Kidney glomerular epithelial cell (primary cell): ENCODE data around the gene DUSP7.

Experiments used
- DNase-seq: peaks from one replicate; lab custom pipeline; 2025; lab: John Stamatoyannopoulos, UW

Gene DUSP7

DNA sequence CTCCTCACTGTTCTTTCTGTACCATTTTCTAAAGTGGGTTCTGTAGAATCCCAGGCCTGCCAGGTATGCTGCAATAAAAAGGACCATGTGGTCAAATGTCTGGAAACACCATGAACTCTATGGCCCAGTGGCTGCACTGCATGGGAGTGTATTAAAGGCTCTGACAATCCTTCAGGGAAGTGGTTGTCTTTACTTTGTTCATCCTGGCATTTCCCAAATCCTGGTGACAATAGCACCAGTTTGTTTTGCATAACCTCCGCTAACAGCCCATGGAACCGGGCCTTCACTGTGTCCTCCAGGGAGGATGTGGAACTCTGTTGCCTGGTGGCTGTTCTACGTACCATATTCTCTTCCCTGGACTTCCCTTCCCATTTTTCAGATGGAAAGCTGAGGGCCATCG, 11.2 kb upstream of the DUSP7 start:
- DNase-seq: no peak

DNA sequence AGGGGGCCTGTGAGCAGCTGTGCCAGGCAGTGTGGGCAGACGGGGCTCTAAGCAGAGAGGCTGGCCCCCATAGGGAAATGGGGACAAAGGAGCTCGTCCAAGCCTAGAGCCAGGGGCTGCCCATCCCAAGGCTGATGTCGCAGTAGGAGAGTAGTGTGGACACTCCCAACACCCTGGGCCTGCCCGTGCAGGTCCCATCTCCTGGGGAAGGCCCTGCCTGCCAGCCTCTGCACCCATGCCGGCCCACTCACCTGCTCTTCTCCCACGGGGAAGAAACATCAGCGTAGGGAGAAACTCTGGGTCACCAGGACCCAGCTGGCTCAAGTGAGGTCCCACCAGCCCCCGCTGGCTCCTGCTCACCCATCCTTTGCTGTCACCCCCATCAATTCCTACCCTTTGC, 10.7 kb upstream of the DUSP7 start:
- DNase-seq: no peak

DNA sequence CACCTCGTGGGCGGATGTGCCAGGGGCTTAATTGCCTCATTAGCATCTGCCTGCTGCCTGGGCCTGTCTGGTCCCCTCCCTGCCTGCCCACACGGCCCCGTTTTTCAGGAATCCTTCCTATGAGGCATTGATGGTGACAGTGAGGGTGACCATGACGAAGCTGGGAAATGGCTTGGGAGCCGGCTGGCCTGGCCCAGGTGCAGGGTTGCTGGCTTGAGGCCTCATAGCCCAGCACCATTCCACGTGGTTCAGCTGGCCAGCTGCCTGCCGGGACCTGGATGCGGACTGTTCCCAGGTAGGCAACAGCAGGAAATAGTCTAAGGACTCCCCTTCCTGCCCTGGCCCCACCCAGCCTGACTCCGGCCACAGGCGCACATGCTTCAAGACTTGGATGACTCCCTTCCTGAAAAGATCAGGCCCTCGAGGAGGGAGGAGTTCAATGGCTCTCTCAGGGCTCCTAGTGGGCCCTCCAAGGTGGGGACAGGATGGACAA, 8.9 kb upstream of the DUSP7 start:
- DNase-seq: no peak

DNA sequence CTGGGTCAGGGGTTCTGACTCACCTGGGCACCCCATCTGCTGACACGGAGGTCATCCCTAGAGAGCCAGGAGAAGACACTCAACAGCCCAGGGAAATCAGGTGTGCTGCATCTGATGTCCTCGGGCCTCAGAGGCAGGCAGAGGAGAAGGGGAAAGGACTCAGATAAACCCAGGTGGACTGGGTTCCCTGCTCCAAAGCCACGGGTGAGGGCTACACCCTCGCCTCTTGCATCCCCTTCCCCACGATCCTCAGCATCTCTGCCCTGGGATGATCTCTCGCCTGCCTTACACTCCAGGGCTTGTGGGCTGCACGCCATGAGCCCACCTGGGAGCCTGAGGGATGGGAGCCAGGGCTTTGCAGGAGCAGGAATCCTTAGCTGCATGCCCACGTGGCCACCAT, 8.2 kb upstream of the DUSP7 start:
- no peak for DNase-seq

DNA sequence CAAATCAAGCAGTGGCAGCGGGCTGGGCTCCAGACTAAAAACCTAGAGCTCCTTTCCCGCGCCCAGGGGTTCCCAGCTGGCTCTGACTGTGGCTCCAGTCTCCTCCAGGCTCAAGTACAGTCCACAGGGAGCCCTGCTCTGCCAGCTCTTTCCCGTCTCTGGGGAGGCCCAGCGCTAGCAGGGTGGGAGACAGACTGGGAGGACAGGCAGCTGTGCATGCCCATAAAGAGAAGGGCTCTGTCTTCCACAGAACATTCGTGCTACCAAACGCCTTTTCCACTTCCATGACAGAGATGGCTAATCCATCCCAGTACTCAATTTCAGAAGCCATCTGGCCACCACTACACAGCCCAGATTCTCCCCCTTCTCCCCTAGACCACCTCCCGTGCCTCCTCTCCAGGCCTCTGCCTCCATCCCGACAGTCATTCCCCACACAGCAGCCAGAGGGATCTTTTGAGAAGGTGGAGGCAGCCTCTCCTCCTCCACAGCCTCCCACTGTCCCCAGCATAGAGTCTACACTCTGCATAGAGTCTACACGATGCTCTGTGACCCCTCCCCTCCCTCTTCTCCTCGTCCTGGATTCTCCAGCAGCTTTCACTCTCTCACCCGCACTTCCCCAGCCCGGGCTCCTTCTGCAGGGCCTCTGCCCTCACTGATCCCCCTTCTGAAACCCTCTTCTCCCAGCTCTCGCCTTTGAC, 6.8 kb upstream of the DUSP7 start:
- DNase-seq: no peak

DNA sequence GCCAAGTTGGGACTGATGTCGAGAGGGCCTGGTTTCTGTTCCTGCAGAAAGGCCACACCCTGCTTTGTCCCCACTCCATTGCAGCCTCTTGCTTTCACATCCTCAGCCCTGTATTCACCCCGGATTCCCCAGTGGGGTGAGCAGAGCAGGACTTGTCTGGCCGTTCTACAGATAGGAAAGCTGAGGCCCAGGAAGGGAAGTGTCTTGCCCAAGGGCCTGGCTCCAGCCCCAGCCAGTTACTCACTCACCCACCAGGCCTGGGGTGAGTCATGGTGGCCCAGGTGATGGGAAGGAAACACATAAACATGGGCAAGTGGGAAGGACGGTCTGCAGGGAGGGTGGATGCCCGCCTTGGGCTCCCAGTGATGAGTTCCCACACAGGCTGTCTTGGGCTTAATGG, 6.1 kb upstream of the DUSP7 start:
- DNase-seq: peak; percentile 56

DNA sequence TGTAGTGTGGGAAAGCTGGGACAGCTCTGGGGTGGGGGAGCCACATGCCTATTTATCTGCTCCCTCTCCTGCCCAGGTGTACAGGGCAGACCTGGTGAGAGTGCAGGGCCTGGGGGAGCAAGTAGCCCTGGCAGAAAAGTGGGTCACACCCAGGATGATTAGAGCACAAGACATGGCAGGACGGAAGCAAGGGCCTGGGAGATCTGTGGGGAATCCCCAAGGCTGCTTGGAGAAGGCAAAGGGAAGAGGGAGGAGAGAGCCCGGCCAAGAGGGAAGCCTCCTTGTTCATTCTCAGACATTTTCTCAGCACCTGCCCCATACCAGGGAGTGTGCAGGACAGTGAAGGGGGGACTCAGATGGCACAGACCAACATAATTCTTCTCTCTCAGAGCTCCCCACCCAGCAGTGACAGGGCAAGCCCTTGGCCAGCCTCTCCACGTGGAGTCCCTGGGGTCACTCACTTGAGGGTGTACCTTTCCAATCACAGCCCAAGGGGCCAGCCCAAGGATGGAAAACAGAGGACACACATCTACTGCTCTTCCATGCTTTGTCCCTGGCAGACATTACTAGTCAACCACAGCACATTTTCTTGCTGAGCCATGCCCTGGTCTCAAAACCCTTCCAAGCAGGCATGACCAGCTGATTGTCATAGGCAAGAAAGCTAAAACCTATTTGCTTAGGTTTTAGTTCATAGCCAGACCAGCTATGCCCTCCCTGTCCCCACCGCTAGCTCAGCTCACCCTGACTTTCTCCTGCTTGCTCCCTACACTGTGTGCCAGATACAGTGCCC, 4.9 kb upstream of the DUSP7 start:
- DNase-seq: no peak

DNA sequence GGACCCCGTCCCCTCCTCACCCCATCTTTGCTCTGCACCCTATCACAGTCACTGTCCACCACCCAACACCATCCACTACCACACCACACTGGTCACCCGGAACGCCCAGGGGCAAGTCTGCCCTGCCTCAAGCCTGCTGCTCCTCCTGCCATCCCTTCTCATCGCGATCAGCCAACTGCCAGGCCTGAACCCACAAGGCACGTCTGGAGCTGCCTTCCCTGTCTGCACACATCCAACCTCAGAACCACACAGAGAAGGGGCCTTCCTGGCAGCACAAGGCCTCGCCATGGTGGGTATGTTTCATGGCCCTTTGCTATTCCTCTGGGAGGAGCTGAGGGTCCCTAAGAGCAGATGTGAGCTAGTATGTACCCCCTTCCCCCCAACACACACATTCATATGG, 3.4 kb upstream of the DUSP7 start:
- no peak for DNase-seq

DNA sequence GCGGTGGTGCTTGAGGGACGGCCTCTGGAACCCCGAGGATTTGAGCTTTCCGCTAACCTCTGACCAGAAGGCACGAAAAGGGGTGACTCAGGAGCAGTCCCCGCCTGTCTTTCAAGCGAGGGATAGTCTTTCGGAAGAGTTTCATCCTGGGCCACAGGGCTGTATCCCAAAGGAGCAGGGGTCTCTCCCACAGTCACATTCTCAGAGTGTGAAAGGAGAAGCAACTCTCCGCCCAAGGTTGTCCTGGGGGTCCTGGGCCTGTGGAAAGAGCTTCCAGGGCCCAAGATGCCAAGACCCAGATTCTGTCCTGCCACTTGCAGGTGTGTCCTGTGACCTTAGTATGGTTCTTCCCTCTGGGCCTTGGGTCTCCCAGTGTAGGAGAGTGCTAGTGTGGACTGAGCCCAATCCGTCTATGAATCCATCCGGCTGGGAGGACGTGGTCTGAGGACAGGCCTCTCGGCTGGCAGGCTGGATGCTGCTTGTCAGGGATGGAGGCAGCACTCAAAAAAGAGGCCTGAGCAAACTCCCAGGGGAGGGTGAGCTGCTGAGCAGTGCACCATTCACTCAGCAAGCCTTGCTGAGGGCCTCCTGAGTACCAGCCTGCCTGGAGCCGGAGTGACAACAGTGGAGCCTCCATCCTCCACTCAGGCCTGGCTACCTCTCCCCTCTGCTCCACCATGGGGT, 1.6 kb upstream of the DUSP7 start:
- DNase-seq: no peak

DNA sequence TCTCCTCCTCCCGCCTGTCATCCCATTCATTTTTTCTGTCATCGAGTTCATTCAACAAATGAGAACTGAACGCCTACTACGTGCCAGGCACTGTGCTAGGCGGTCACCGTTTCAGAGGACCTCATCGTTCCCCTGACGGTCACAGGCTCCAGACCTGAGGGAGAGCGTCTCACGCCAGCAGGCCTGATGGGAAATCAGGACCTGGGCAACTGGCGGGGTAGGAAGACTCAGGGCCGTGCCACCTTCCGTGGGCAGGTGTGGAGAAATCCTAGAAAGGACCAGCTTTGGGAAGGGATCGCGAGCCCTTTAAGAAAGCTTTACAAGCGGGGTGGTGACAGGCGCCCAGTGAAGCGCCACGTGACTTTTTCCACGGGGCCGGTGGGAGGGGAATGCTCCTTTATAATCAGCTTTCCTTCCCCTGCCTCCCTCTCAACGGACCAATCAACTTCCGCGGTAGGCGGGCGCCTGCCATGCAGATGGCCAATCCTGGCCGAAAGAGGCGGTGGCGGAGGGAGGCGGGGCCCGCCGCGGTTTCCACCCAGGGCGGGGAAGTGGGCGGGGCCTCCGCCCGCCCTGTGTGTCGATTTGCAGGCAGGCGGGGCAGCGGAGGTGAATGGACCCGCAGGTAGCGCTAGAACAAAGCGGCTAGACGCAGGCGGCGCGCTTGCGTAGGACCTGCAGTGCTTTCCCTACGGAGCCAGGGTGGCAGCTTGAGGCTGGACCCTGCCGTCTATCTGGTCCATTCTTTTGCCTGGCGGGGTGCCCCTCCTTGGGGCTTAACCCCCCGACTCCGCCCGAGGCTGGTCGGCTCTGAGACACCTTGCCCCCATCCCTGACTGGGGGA, 819 bp upstream of the DUSP7 start:
- peak; percentile 97 for DNase-seq

DNA sequence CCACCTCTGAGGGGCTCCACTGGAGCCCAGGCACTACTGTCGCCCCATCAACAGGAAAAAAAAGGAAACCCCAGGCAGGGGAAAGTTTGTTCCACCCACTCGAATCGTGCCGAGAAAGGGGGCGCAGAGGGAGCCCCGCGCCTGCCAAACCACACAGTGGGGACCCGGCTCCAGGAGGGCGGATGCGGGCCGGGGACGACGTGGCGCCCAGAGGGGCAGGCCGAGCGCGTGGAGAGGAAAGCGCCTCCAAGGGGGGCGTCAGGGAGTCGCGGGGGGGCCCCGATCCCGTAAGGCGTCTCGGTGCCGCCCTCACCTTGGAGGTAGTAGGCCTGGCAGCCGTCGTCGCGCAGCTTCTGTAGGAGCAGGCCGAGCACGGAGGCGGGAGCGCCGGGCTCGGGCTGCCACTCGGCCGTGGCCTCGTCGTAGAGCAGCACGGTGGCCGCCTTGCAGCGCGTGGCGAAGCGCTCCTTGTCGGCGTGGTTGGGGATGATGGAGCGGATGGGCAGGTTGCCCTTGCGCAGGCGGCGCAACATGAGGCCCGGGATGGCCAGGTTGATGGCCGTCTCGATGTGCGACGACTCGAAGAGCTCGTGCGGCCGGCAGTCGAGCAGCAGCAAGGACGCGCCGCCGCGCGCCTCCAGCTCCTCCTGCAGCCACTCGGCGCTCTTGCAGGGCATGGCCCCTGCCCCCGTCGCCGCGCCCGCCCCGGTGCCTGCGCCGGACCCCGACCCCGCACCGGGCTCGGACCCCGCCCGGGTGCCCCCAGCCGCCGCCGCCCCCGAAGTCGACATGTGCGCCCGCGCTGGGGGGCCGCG, 627 bp downstream of the DUSP7 start:
- no peak for DNase-seq

DNA sequence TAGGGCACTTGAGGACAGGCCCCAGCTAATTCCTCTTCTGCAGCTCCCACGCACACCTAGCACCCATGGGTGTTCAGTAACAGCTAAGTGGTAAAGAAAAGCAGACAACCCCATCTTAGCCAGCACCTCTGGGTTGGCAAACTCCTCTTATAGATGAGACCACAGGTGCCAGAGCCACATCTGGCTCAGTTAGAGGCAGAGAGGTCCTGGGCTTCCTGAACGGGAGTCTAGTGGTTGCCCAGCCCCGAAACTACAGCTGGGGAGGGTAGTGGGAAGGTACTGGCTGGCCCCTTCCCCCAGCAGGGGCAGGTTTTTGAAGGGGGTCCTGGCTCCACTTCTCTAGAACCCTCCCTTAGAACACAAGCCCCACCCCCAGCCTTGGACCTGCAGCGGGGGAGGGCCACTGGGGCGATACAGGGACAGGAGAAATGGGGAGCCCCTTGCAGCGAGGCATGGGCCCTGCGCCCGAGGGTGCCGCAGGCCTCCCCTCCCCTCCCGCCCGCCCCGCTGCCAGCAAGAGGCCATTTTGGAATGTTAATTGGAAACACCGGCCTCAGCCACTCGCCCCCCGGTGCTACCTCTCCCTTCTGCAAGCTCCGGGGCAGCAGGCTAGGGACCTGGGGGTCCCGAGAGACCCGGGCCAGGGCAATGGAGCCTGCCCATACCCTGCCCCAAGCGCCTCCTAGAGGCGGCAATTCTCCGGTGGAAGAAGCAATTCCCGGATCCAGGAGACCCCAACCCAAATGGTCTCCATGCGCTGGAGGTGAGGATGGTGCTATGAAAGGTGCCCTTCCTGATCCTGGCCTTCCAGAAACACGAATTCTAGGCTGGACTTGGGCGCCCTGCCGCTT, 1.5 kb downstream of the DUSP7 start:
- DNase-seq: no peak

DNA sequence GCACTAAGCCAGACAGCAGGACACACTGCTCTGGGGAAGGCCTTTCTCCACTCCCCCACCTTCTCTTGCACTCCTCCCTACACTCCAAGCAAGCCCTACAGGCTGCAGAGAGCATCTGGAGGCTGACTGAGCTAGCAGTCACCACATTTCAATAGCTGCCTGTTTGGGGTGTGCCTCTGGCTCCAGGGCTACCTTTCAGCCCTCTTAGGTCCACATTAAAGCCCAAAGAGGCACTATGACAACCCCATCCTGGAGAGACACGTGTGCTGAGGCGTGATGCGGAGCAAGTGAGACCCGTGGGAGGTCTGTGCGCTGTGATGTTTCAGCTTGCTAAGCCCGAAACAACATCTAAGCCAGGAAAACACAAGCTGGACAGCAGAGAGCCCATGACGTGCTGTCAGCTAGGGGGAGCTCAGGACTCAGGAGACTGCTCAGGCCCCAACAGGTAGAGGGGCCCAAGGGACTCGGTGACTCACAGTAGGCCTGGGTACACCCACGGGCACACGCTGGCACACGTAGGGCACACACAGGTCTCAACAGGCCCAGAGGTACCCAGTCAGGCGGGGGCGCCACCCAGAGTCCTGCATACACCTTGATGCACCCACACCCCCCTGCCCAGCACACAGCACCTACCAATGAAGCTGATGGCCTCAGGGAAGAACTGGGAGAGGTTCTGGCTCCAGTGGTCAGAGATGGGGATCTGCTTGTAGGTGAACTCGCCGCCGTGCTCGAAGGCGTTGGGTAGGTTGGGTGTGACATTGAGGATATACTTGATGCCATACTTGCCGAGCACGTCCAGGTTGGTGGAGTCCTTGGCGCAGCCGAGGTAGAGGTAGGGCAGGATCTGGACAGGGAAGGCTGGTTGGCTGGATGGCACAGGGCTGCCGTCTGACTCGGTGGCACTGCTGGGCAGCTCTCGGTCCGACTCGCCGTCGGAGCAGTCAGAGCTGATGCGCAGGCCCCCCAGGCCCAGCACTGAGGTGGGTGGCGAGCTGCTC, 2.8 kb downstream of the DUSP7 start:
- peak; percentile 44 for DNase-seq

DNA sequence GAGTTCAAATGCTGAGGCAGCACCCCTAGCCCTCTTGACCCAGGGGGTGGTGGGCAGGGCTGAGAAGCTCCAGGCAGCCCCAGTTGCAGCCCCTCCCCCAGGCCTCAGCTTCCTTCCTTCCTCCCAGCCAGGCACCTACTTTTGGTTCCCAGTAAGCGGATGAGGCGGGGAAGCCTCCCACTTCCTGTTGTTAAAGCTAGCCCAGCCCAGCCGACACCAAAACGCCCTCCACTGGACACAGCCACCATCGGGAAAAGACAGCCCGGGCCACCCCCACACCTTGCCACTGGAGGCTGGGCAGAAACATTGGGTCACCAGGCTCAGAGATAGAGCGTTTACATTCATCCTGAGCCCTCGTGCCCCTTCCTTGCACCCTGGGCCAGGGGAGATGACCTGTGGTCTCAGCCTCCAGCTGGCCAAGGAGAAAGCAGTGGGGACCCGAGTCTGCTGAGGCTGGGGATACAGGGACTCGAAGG, 3.5 kb downstream of the DUSP7 start:
- DNase-seq: peak; percentile 69

DNA sequence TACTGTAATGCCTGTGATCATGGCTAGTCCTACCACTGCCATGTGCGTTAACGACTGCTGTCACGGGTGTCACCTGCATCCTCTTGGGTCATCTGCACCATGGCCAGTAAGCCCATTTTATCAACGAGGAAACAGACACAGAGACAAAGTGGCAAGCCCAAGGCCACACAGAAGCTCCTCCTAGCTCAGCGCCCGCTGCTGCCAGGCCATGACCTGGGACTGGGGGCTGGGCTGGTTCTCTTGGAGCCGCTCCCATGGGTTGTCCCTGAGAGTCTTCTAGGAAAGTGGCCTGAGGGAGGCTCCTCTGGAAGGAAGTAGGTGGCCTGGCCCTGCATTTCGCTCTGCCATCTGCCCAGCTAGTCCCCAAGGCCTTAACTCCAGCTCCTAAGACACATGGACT, 4.9 kb downstream of the DUSP7 start:
- no peak for DNase-seq

DNA sequence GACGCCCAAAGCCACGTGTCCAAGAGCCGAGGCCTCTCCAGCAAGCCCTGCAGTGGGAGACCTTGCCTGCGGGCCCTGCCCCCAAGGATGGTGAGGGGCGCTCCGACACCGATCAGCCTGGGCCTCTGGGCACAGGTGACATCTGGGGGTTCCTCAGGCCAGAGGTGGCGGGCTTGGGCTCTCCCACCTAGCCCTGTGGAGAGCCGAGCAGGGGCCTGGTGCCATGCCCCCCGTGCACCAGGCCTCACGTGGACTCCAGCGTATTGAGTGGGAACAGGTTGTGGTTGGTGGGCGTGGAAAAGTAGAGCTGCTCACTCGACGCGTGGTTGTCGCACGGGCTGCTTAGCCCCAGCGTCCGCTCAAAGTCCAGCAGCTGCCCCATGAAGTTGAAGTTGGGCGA, 5.8 kb downstream of the DUSP7 start:
- no peak for DNase-seq

DNA sequence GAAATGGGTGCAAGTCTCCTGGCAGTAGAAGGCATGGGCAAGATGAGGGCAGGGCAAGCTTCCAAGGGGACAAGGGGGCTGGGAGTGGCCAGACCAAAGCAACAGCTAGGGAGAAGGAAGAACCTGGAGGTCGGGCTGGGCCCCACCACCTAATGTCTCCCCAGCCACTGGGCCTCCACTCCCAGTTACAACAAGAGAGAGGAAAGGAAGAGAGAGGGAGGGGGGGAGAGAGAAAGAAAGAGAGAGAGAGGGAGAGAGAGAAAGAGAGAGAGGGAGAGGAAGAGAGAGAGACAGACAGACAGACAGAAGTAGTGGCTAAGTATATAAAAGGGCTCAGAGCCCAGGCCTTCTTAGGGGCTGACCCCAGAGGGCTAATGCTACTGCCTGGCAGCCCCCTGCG, 6.9 kb downstream of the DUSP7 start:
- no peak for DNase-seq

DNA sequence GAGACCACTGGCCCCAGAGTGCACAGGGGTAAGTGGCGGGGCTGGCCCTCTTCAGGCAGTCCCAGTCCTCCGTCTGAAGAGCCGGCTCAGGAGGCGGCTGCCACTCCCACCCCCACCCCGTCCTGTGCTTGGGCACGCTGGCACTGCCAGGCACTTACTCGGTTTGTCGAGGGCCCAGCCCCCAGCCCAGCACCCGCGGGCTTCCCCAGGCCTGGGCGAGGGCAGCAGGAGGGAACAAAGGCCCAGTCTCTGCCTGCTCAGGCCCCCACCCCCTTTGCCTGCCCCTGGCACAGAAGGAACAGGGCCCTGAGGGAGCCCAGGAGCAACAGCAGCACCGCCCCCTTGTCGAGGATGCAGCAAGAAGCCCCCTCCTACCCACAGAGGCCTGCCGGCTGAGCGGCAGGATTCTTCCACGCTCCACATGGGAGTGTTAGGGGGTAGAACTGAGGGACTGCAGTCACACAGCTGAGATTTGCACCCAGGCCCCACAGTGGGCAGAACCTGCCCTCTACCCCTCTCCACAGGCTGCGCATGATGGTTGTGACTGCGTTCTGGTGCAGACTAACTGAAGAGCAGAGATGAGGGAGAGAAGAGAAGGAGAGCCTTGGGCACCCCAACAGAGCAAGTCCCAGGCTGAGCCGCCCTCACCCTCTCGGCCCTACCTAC, 8.9 kb downstream of the DUSP7 start:
- DNase-seq: peak; percentile 64
